Measurements from ENCODE around the gene SEMA6B. TPM values are rescaled to one million over a fixed set of nuclear protein-coding genes. Genes with fewer than 3 reads are reported as not detected.

Gene SEMA6B
- total and polyA plus RNA-seq, 7 experiments from 2014 or later = 0.22 to 2.4 (median 2.1) TPM; not detected in 2

- H3K27ac ChIP-seq (ENCODE audit: low read depth, low read length) = no peak overlapping the region
- Mint-ChIP-seq H3K27me3 (peaks cover 0 to 26% (median 6%) of the 10 kb centered on the region in 5 donors), H3K27ac (no peak overlapping the region), H3K9me3 (peaks cover 0 to 6% (median 0%) of the 10 kb centered on the region in 11 donors), H3K36me3 (peaks cover 0 to 4% (median 0%) of the 10 kb centered on the region in 5 donors), H3K4me3 (no peak overlapping the region), H3K4me1 (peaks cover 0 to 10% (median 0%) of the 10 kb centered on the region in 7 donors)
- H3K4me3 ChIP-seq (ENCODE audit: low read length) = no peak overlapping the region
- no peaks in the 10 kb centered on the region for H3K27me3 ChIP-seq (ENCODE audit: control insufficient read depth in 2 of 2, insufficient read depth in 2 of 2, low read length in 2 of 2)
- DNase-seq (no peak), ATAC-seq (no peak)
- ChIA-PET CTCF (no interaction called here), POLR2A (no interaction called here)
- no peaks in the 10 kb centered on the region for H3K4me1 ChIP-seq (ENCODE audit: control insufficient read depth in 2 of 2, insufficient read depth in 2 of 2, low read length in 2 of 2)
- H3K9me3 ChIP-seq (ENCODE audit: control insufficient read depth in 2 of 3, low read length in 3 of 3) = no peaks in the 10 kb centered on the region
- intact Hi-C loops (cut with micrococcal nuclease) = no loop called here
- H3K36me3 ChIP-seq (ENCODE audit: control insufficient read depth in 2 of 3, insufficient read depth in 3 of 3, low read length in 3 of 3) = no peaks in the 10 kb centered on the region
These were observed 7.0 kb downstream of the SEMA6B start for GRCh38 chr19:4552525-4552819.

- H3K9me3 ChIP-seq (ENCODE audit: control insufficient read depth in 2 of 3, low read length in 3 of 3) = no peaks in the 10 kb centered on the region
- ChIA-PET POLR2A (no interaction called here), CTCF (no interaction called here)
- Mint-ChIP-seq H3K36me3 (peaks cover 0 to 4% (median 0%) of the 10 kb centered on the region in 5 donors), H3K9me3 (peaks cover 0 to 6% (median 0%) of the 10 kb centered on the region in 11 donors), H3K27ac (no peak overlapping the region), H3K27me3 (peaks cover 0 to 26% (median 6%) of the 10 kb centered on the region in 5 donors), H3K4me1 (peaks cover 0 to 6% (median 0%) of the 10 kb centered on the region in 7 donors), H3K4me3 (no peak overlapping the region)
- intact Hi-C loops (cut with micrococcal nuclease) = no loop called here
- ATAC-seq = no peak
- H3K27me3 ChIP-seq (ENCODE audit: control insufficient read depth in 2 of 2, insufficient read depth in 2 of 2, low read length in 2 of 2) = no peaks in the 10 kb centered on the region
- H3K4me3 ChIP-seq (ENCODE audit: low read length) = no peak overlapping the region
- no peaks in the 10 kb centered on the region for H3K36me3 ChIP-seq (ENCODE audit: control insufficient read depth in 2 of 3, insufficient read depth in 3 of 3, low read length in 3 of 3)
- no peak for DNase-seq
- H3K27ac ChIP-seq (ENCODE audit: low read depth, low read length) = no peak overlapping the region
- H3K4me1 ChIP-seq (ENCODE audit: control insufficient read depth in 2 of 2, insufficient read depth in 2 of 2, low read length in 2 of 2) = no peaks in the 10 kb centered on the region
These were observed 8.9 kb downstream of the SEMA6B start for GRCh38 chr19:4550479-4551050.

- H3K27ac ChIP-seq (ENCODE audit: low read depth, low read length) = no peak overlapping the region
- no peaks in the 10 kb centered on the region for H3K9me3 ChIP-seq (ENCODE audit: control insufficient read depth in 2 of 3, low read length in 3 of 3)
- ChIA-PET CTCF (no interaction called here), POLR2A (no interaction called here)
- Mint-ChIP-seq H3K36me3 (peaks cover 0 to 4% (median 0%) of the 10 kb centered on the region in 5 donors), H3K27me3 (peaks cover 0 to 26% (median 6%) of the 10 kb centered on the region in 5 donors), H3K4me1 (peaks cover 0 to 5% (median 0%) of the 10 kb centered on the region in 7 donors), H3K4me3 (no peak overlapping the region), H3K27ac (no peak overlapping the region), H3K9me3 (peaks cover 0 to 6% (median 0%) of the 10 kb centered on the region in 11 donors)
- H3K4me1 ChIP-seq (ENCODE audit: control insufficient read depth in 2 of 2, insufficient read depth in 2 of 2, low read length in 2 of 2) = no peaks in the 10 kb centered on the region
- DNase-seq (no peak), ATAC-seq (no peak)
- intact Hi-C loops (cut with micrococcal nuclease) = no loop called here
- no peaks in the 10 kb centered on the region for H3K36me3 ChIP-seq (ENCODE audit: control insufficient read depth in 2 of 3, insufficient read depth in 3 of 3, low read length in 3 of 3)
- no peak overlapping the region for H3K4me3 ChIP-seq (ENCODE audit: low read length)
- no peaks in the 10 kb centered on the region for H3K27me3 ChIP-seq (ENCODE audit: control insufficient read depth in 2 of 2, insufficient read depth in 2 of 2, low read length in 2 of 2)
These were observed 9.5 kb downstream of the SEMA6B start for GRCh38 chr19:4550018-4550417.

GRCh38 chr19:4548238-4548584 is 11.3 kb downstream of the SEMA6B start:
- POLR2A ChIA-PET = no interaction called here

GRCh38 chr19:4547303-4548237 is 11.9 kb downstream of the SEMA6B start:
- Mint-ChIP-seq H3K36me3 (peaks cover 0 to 4% (median 0%) of the 10 kb centered on the region in 5 donors), H3K27me3 (peaks cover 0 to 14% (median 6%) of the 10 kb centered on the region in 5 donors), H3K27ac (no peak overlapping the region), H3K4me3 (no peak overlapping the region), H3K4me1 (peaks cover 0 to 5% (median 0%) of the 10 kb centered on the region in 7 donors), H3K9me3 (peaks cover 0 to 2% (median 0%) of the 10 kb centered on the region in 11 donors)
- H3K36me3 ChIP-seq (ENCODE audit: control insufficient read depth in 2 of 3, insufficient read depth in 3 of 3, low read length in 3 of 3) = no peaks in the 10 kb centered on the region
- H3K4me3 ChIP-seq (ENCODE audit: low read length) = no peak overlapping the region
- H3K27ac ChIP-seq (ENCODE audit: low read depth, low read length) = no peak overlapping the region
- POLR2A ChIA-PET = no interaction called here
- ATAC-seq (no peak), DNase-seq (no peak)
- CTCF ChIA-PET = interaction anchor here (1.0 to 1.1 kb wide), 2 partner anchors 20 to 45 kb away, joined by 3 to 4 read pairs; no protein-coding TSS in a partner anchor
- no peaks in the 10 kb centered on the region for H3K27me3 ChIP-seq (ENCODE audit: control insufficient read depth in 2 of 2, insufficient read depth in 2 of 2, low read length in 2 of 2)
- intact Hi-C loops (cut with micrococcal nuclease) = no loop called here
- H3K9me3 ChIP-seq (ENCODE audit: control insufficient read depth in 2 of 3, low read length in 3 of 3) = no peaks in the 10 kb centered on the region
- H3K4me1 ChIP-seq (ENCODE audit: control insufficient read depth in 2 of 2, insufficient read depth in 2 of 2, low read length in 2 of 2) = no peaks in the 10 kb centered on the region

More at GRCh38 chr19:4548238-4548584, 11.3 kb downstream of the SEMA6B start:
- H3K4me3 Mint-ChIP-seq = no peak overlapping the region
- no peak overlapping the region for H3K27ac Mint-ChIP-seq
- Histone ChIP-seq H3K4me3 (ENCODE audit: low read length) (no peak overlapping the region), H3K9me3 (ENCODE audit: control insufficient read depth in 2 of 3, low read length in 3 of 3) (no peaks in the 10 kb centered on the region), H3K27ac (ENCODE audit: low read depth, low read length) (no peak overlapping the region), H3K4me1 (ENCODE audit: control insufficient read depth in 2 of 2, insufficient read depth in 2 of 2, low read length in 2 of 2) (no peaks in the 10 kb centered on the region), H3K36me3 (ENCODE audit: control insufficient read depth in 2 of 3, insufficient read depth in 3 of 3, low read length in 3 of 3) (no peaks in the 10 kb centered on the region), H3K27me3 (ENCODE audit: control insufficient read depth in 2 of 2, insufficient read depth in 2 of 2, low read length in 2 of 2) (no peaks in the 10 kb centered on the region)
- peaks cover 0 to 4% (median 0%) of the 10 kb centered on the region in 5 donors for H3K36me3 Mint-ChIP-seq
- CTCF ChIA-PET = interaction anchor here (0.7 to 1.0 kb wide), 2 partner anchors 26 to 45 kb away, joined by 3 to 4 read pairs; no protein-coding TSS in a partner anchor
- peaks cover 0 to 20% (median 6%) of the 10 kb centered on the region in 5 donors for H3K27me3 Mint-ChIP-seq
- intact Hi-C loops (cut with micrococcal nuclease) = no loop called here
- H3K9me3 Mint-ChIP-seq = peaks cover 0 to 3% (median 0%) of the 10 kb centered on the region in 11 donors
- peaks cover 0 to 5% (median 0%) of the 10 kb centered on the region in 7 donors for H3K4me1 Mint-ChIP-seq
- no peak for DNase-seq
- no peak for ATAC-seq

GRCh38 chr19:4543842-4544647 is 15.4 kb downstream of the SEMA6B start:
- no peak for ATAC-seq
- Histone ChIP-seq H3K36me3 (ENCODE audit: control insufficient read depth in 2 of 3, insufficient read depth in 3 of 3, low read length in 3 of 3) (no peaks in the 10 kb centered on the region), H3K4me1 (ENCODE audit: control insufficient read depth in 2 of 2, insufficient read depth in 2 of 2, low read length in 2 of 2) (no peaks in the 10 kb centered on the region), H3K9me3 (ENCODE audit: control insufficient read depth in 2 of 3, low read length in 3 of 3) (peaks cover 0 to 4% (median 0%) of the 10 kb centered on the region in 3 experiments), H3K4me3 (ENCODE audit: low read length) (no peak overlapping the region), H3K27ac (ENCODE audit: low read depth, low read length) (no peak overlapping the region), H3K27me3 (ENCODE audit: control insufficient read depth in 2 of 2, insufficient read depth in 2 of 2, low read length in 2 of 2) (no peaks in the 10 kb centered on the region)
- ChIA-PET POLR2A (no interaction called here), CTCF (no interaction called here)
- peaks cover 0 to 4% (median 0%) of the 10 kb centered on the region in 5 donors for H3K36me3 Mint-ChIP-seq
- no peak overlapping the region for H3K4me3 Mint-ChIP-seq
- no peak for DNase-seq
- peaks cover 0 to 18% (median 3%) of the 10 kb centered on the region in 5 donors for H3K27me3 Mint-ChIP-seq
- H3K27ac Mint-ChIP-seq = no peak overlapping the region
- H3K4me1 Mint-ChIP-seq = peaks cover 0 to 10% (median 6%) of the 10 kb centered on the region in 7 donors
- H3K9me3 Mint-ChIP-seq = peaks cover 0 to 6% (median 0%) of the 10 kb centered on the region in 11 donors
- intact Hi-C loops (cut with micrococcal nuclease) = no loop called here

Data from naive thymus-derived CD4-positive, alpha-beta T cell (primary cell).